ENCODE results near the gene MAOB.
"Not testable (repeated sequence)": the region's sequence is repeated elsewhere in the genome, so short reads cannot be mapped to it uniquely, and the experiment has no call there.

MAOB gene

DNA sequence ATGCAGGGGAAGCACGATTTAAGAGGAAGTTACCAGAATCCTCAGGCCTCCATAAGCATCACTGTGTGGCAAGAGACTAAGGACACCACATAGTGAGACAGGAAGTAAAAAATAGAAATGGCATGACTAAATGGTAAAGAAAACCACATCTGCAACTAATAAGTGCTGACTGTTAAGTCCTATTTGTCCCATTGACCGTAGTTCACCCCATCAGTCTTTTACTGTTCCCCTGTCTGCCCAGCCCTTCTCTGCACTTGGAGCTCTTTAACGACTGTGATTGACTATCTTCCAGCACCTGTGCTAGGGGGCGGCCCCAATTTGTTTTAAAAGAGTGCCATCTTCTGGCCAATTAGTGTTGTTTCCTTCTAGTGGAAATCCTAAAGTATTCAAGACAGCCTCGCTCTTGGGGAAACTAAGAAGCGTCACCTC lies 132.0 kb downstream of the MAOB start:
- FAIRE-seq: no peak

DNA sequence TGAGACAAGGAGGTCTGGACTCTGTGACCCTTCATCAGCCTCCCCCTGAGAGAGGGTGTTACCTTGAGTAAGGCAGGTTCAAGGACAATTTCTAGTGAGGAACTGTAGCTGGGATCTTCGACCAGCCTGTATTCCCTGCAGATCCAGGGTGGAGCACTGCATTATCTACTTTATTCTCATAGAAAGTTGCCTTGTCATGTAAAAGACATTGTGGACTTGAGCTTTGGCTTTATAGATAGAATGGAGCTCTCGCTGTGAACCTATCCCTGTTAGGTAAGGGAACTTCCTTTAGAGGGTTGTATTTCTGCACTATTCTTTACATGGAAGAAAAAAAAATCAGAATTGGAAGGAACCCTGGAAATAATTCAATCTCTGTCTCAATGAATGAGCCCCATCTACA lies 134.8 kb downstream of the MAOB start:
- FAIRE-seq: no peak

- FAIRE-seq: no peak
Observed at GRCh38 chrX:43745938-43746721, 136.1 kb downstream of the MAOB start.

DNA sequence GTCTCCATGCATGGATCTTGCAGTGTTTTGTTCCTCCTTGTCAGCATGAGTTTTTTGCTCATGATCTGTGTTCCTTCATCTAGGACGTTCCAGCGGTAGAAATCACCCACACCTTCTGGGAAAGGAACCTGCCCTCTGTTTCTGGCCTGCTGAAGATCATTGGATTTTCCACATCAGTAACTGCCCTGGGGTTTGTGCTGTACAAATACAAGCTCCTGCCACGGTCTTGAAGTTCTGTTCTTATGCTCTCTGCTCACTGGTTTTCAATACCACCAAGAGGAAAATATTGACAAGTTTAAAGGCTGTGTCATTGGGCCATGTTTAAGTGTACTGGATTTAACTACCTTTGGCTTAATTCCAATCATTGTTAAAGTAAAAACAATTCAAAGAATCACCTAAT lies 138.0 kb downstream of the MAOB start:
- no peak for FAIRE-seq

DNA sequence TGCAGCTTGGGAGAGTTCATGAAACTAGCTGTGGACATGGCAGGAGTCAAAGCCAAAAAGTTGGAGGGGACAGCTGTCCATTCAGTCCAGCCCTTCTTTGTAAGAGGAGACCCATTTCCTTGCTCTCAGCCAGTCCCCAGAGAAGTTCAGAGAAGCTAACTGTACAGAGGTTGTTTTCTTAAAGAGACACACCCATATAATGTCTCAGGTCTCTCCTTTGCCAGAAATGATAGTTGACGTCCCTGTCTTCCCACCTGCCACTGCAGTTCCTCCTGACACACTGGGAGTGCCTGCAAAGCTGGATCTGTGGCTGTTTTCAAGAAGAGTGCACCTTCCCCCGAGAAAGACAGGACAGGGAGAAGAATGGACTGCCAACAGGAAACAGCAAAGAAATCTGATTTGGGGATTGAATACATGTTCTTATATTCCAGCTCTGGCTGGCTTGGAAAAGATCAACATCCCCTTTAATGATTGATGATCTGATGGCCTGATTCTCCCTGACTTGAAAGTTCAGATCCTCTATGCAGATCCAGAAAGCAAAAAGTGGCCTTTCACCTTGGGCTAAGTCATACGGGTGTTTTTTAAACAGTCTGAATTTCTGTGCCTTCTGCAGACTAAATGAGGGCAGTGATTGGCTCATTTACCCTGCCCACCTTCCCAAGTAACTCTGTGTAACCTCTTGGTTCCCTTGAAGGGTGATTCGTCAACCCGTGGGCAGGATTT lies 139.0 kb downstream of the MAOB start:
- no peak for FAIRE-seq

GRCh38 chrX:43741843-43742573 lies 140.2 kb downstream of the MAOB start:
- FAIRE-seq: no peak

DNA sequence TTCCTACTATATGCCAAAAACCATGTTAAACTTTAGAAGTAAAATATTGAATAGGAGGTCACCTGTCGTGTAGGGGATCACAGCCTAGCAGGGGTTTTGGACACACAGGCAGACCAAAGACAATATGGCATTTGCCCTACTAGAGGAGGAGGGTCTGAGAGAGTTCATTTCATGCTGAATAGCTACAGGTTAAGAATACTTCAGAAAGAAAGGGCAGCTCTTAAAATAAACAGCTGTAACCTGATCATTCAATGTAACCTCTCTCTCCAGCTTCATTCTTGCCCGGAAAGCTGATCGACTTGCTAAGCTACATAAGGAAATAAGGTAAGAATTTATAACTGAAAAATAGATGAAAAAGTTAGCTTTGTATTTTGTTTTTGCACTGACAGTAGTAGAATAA lies 146.3 kb downstream of the MAOB start:
- no peak for FAIRE-seq

DNA sequence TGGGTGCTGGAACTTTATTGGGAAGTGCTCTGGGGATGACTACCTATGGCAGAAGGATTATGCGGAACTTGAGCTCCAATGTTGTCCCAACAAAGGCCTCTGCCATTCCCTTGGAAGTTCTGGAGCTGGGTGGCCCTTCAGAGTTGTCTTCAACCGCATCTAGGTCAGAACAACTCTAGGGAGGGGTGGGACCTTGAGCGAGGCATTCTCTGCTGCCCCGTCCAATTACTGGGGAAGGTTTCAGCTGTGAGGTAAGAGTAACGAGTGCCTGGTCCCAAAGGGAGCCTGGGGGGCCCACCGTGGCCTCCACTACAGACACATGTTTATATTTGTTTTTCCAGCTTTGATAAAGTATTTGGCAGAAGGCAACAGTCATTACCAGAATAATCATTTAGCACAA lies 146.7 kb downstream of the MAOB start:
- FAIRE-seq: no peak

DNA sequence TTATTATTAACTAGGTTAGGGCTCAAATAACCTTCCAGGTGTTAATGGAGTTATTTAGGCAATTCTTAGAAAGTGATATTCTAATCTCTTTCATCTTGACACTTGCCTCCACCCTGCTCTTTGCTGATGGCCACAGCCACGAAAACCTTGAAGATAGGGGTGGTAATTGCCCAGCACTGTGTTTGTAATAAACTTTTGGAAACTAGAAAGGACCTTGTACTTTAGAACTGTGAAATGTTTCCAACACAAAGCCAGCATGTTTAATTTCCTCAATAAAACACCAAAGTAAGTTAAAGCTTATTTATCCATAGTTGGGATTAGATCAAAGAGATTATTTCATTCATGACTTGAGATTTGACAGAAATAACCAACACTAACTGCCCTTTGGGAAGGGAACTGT lies 147.8 kb downstream of the MAOB start:
- no peak for FAIRE-seq

GRCh38 chrX:43733699-43734098 lies 148.6 kb downstream of the MAOB start:
- FAIRE-seq: no peak

DNA sequence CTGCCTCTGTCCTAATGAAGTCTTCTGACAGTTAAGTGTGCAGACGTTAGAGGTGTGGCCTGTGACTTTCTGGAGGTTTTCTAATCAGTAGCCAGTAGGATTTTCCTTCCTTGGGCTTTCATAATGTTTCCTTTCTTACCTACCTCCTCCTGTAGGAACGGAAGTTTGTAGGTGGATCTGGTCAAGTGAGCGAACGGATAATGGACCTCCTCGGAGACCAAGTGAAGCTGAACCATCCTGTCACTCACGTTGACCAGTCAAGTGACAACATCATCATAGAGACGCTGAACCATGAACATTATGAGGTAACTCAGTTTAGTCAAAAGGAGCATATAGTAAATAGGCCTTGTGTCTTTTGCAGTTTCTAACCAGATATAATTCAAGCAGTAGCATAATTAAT lies 151.2 kb downstream of the MAOB start:
- FAIRE-seq: no peak

- no peak for FAIRE-seq
Observed at GRCh38 chrX:43728966-43729365, 153.3 kb downstream of the MAOB start.

- FAIRE-seq: no peak
Observed at GRCh38 chrX:43728002-43728401, 154.2 kb downstream of the MAOB start.

- not testable (repeated sequence) for FAIRE-seq
Observed at GRCh38 chrX:43727254-43727653, 155.0 kb downstream of the MAOB start.

DNA sequence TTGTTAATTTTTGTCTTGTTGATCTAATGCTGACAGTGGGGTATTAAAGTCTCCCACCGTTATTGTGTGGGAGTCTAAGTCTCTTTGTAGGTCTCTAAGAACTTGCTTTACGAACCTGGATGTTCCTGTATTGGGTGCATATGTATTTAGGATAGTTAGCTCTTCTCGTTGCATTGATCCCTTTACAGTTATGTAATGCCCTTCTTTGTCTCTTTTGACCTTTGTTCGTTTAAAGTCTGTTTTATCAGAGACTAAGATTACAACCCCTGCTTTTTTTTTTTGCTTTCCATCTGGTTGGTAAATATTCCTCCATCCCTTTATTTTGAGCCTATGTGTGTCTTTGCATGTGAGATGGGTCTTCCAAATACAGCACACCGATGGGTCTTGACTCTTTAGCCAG lies 157.0 kb downstream of the MAOB start:
- not testable (repeated sequence) for FAIRE-seq

DNA sequence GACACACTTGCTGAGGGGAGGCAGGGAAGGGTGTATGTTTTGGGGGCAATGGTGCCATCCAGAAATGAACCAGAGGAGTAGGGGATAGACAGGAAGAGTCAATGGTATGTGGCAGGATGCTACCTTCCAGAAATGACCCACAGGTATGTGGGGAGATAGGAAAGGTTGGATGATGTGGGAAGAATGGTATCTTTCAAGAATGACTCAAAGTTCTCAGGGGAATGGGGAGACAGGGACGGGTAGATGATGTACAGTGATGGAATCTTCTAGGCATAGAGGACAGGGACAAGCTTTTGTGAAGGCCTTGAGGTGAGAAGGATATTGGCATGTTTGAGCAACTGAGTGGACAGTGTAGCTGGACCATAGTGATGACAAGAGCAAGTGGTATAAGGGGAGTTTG lies 161.3 kb downstream of the MAOB start:
- no peak for FAIRE-seq

DNA sequence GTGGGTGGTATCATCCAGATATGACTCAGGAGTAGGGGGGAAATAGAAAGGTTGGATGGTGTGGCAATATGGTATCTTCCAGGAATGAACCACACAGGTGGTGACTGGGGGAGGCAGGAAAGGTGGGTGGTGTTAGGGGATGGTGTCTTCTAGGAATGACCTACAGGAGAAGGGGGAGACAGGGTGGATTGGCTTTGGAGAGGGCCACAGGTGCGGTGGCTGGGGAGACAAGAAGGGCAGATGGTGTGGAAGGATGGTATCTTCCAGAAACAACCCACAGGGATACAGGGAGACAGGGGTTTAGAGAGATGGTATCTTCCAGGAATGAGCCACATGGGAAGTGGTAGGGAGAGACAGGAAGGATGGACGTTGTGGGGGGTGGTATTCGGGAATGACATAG lies 162.2 kb downstream of the MAOB start:
- FAIRE-seq: no peak

GRCh38 chrX:43718956-43719355 lies 163.3 kb downstream of the MAOB start:
- FAIRE-seq: no peak

- no peak for FAIRE-seq
Observed at GRCh38 chrX:43718546-43718945, 163.7 kb downstream of the MAOB start.

- no peak for FAIRE-seq
Observed at GRCh38 chrX:43718081-43718480, 164.2 kb downstream of the MAOB start.

GRCh38 chrX:43717161-43717560 lies 165.1 kb downstream of the MAOB start:
- no peak for FAIRE-seq

GRCh38 chrX:43716696-43717095 lies 165.6 kb downstream of the MAOB start:
- no peak for FAIRE-seq
